ENCODE data around the gene PDHX.

Gene PDHX

DNA sequence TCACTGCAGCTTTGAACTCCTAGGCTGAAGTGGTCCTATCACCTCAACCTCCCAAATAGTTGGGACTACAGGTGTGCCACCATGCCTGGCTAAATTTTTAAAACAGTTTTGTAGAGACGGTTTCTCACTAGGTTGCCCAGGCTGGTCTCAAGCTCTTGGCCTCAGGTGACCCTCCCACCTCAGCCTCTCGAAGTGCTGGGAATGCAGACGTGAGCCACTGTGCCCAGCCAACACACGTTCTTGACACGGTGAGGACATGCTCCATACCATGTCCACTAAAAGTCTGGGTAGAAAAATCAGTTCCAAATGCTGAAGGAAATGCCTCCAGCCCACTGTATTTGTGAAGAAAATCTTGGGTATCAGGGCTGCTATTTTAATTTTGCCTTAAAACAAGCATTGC lies 46.9 kb downstream of the PDHX start:
- no peak for TF ChIP-seq CTCF (IDR thresholded peaks at IDR 0.05; ENCODE audit: control insufficient read depth, insufficient read depth, low read depth, low read length, missing control alignments)
- no peak for DNase-seq (ENCODE audit: low read depth)
- H3K4me3 ChIP-seq (ENCODE audit: control insufficient read depth, low read depth, low read length): no peak overlapping the region

- no peak overlapping the region for H3K4me3 ChIP-seq (ENCODE audit: control insufficient read depth, low read depth, low read length)
- DNase-seq (ENCODE audit: low read depth): no peak
- no peak for TF ChIP-seq CTCF (IDR thresholded peaks at IDR 0.05; ENCODE audit: control insufficient read depth, insufficient read depth, low read depth, low read length, missing control alignments)
Measured at GRCh38 chr11:34964610-34965331, 48.4 kb downstream of the PDHX start.

DNA sequence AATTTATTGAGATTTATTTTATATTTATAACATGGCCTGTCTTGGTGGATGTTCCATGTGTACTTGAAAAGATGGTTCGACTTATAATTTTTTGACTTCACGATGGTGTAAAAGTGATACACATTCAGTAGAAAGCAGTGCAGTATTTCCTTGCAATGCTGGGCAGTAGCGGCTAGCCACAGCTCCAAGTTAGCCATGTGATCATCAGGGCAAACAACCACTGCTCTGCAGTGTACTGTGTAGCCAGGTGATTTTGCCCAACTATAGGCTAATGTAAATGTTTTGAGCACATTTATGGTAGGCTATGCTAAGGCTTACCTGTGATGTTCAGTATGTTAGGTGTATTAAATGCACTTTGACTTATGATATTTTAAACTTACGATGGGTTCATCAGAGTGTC lies 52.4 kb downstream of the PDHX start:
- TF ChIP-seq CTCF (IDR thresholded peaks at IDR 0.05; ENCODE audit: control insufficient read depth, insufficient read depth, low read depth, low read length, missing control alignments): no peak
- no peak overlapping the region for H3K4me3 ChIP-seq (ENCODE audit: control insufficient read depth, low read depth, low read length)
- DNase-seq (ENCODE audit: low read depth): no peak

DNA sequence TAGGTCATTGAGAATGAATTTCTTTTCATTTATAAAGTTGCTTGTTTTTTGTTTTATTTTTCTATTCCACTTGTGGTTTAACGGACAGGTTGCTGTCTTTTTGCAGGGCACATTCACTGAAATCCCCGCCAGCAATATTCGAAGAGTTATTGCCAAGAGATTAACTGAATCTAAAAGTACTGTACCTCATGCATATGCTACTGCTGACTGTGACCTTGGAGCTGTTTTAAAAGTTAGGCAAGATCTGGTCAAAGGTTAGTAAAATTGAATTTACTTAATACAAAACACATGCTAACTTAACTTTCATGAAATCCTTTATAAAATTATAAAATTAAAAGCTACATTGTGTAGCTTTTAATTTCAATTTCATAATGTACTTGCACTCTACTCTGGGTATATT lies 53.6 kb downstream of the PDHX start:
- H3K4me3 ChIP-seq (ENCODE audit: control insufficient read depth, low read depth, low read length): no peak overlapping the region
- no peak for TF ChIP-seq CTCF (IDR thresholded peaks at IDR 0.05; ENCODE audit: control insufficient read depth, insufficient read depth, low read depth, low read length, missing control alignments)
- no peak for DNase-seq (ENCODE audit: low read depth)

GRCh38 chr11:34970480-34970879 lies 54.1 kb downstream of the PDHX start:
- DNase-seq (ENCODE audit: low read depth): peak; percentile 33
- H3K4me3 ChIP-seq (ENCODE audit: control insufficient read depth, low read depth, low read length): no peak overlapping the region
- no peak for TF ChIP-seq CTCF (IDR thresholded peaks at IDR 0.05; ENCODE audit: control insufficient read depth, insufficient read depth, low read depth, low read length, missing control alignments)

DNA sequence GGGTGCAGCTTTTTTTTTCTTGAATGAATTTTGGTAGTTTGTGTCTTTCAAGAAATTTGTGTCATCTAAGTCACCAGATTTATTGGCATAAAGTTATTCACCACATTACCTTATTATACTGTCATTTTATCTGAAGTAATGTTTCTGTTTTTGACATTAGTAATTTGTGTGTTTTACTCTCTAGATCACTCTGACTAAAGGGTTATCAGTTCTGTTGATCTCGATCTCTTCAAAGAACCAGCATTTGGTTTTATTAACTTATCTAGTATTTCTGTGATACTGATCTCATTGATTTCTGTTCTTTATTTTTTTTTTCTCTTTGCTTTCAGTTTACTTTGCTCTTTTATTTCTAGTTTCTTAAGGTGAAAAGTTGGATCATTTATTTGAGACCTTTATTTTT lies 55.5 kb downstream of the PDHX start:
- H3K4me3 ChIP-seq (ENCODE audit: control insufficient read depth, low read depth, low read length): no peak overlapping the region
- DNase-seq (ENCODE audit: low read depth): no peak
- TF ChIP-seq CTCF (IDR thresholded peaks at IDR 0.05; ENCODE audit: control insufficient read depth, insufficient read depth, low read depth, low read length, missing control alignments): no peak

Data from AG09309 (cell line).